GM18507 (cell line): Measurements from ENCODE around the gene ADAMTS4.
A peak's percentile ranks its signal among the peaks of the same experiment; 100 is the strongest.

ENCODE experiments used
- DNase-seq: peaks from one replicate; pipeline ENCODE4 v3.0.0; 2011; ENCODE audit warnings: low read depth; ENCODE audit not compliant: insufficient read length; ENCODE audit errors: extremely low spot score
- FAIRE-seq: peaks from 2 replicates; lab custom pipeline; 2011; peaks lifted over from hg19 to GRCh38; lab: Jason Lieb, UNC

ADAMTS4 gene

GRCh38 chr1:161197560-161198193 lies 1.2 kb downstream of the ADAMTS4 start:
- DNase-seq (no peak), FAIRE-seq (no peak)

- FAIRE-seq = no peak
- no peak for DNase-seq
Observed at GRCh38 chr1:161196521-161197451, 2.1 kb downstream of the ADAMTS4 start.

GRCh38 chr1:161196111-161196510 lies 2.7 kb downstream of the ADAMTS4 start:
- DNase-seq (no peak), FAIRE-seq (no peak)

GRCh38 chr1:161195171-161195570 lies 3.7 kb downstream of the ADAMTS4 start:
- DNase-seq = no peak
- FAIRE-seq = peak; percentile 86

- DNase-seq (no peak), FAIRE-seq (no peak)
Observed at GRCh38 chr1:161193561-161194235, 5.2 kb downstream of the ADAMTS4 start.

GRCh38 chr1:161192476-161193465 lies 6.1 kb downstream of the ADAMTS4 start:
- peak; percentile 90 for FAIRE-seq

GRCh38 chr1:161191971-161192370 lies 6.9 kb downstream of the ADAMTS4 start:
- FAIRE-seq (no peak), DNase-seq (no peak)

More at GRCh38 chr1:161192476-161193465, 6.1 kb downstream of the ADAMTS4 start:
- DNase-seq = no peak

GRCh38 chr1:161190962-161191521 lies 7.8 kb downstream of the ADAMTS4 start:
- DNase-seq (no peak), FAIRE-seq (no peak)

GRCh38 chr1:161189036-161189435 lies 9.8 kb downstream of the ADAMTS4 start:
- DNase-seq (no peak), FAIRE-seq (no peak)

- no peak for FAIRE-seq
Observed at GRCh38 chr1:161188381-161188780, 10.5 kb downstream of the ADAMTS4 start.

GRCh38 chr1:161187311-161187710 lies 11.5 kb downstream of the ADAMTS4 start:
- FAIRE-seq = no peak

More at GRCh38 chr1:161188381-161188780, 10.5 kb downstream of the ADAMTS4 start:
- no peak for DNase-seq

GRCh38 chr1:161185732-161186311 lies 13.0 kb downstream of the ADAMTS4 start:
- FAIRE-seq = no peak
- no peak for DNase-seq

More at GRCh38 chr1:161187311-161187710, 11.5 kb downstream of the ADAMTS4 start:
- no peak for DNase-seq

- DNase-seq (peak; percentile 75), FAIRE-seq (peak; percentile 98)
Observed at GRCh38 chr1:161185282-161185682, 13.6 kb downstream of the ADAMTS4 start.

GRCh38 chr1:161182214-161182613 lies 16.6 kb downstream of the ADAMTS4 start:
- peak; percentile 30 for DNase-seq
- peak; percentile 94 for FAIRE-seq

- FAIRE-seq (no peak), DNase-seq (no peak)
Observed at GRCh38 chr1:161180639-161181038, 18.2 kb downstream of the ADAMTS4 start.

GRCh38 chr1:161179698-161180097 lies 19.2 kb downstream of the ADAMTS4 start:
- no peak for DNase-seq
- FAIRE-seq = no peak

GRCh38 chr1:161177936-161178244 lies 21.0 kb downstream of the ADAMTS4 start:
- DNase-seq = no peak
- no peak for FAIRE-seq

GRCh38 chr1:161177112-161177935 lies 21.5 kb downstream of the ADAMTS4 start, which contains the start of gene B4GALT3:
Gene B4GALT3 (minus strand): TSS chr1:161177507. CDS start chr1:161176060, 1,447 bp downstream.
- DNase-seq = peak; percentile 89
- peak; percentile 72 for FAIRE-seq
